B cell (primary cell): Measurements from ENCODE around the gene SPATA20. TPM values are rescaled to one million over a fixed set of nuclear protein-coding genes. Genes with fewer than 3 reads are reported as not detected.

Experiments
- ATAC-seq: fragments of 200-7000 bp; cut with Tn5 transposase; one replicate; pipeline ENCODE4 v1.10.0; 2021; ENCODE audit warnings: low read depth, mild to moderate bottlenecking, moderate number of reproducible peaks, moderate library complexity
- CTCF ChIA-PET: fragments of 350-600 bp; sonication (Branson Sonifier 250); formaldehyde crosslinking; loops from one replicate; lab custom pipeline; 2021; ENCODE audit warnings: antibody characterized with exemption, inconsistent platforms; lab: Charles Lee
- POLR2A ChIA-PET: fragments of 350-600 bp; sonication (Branson Sonifier 250); formaldehyde crosslinking; loops from one replicate; lab custom pipeline; 2021; ENCODE audit warnings: antibody characterized with exemption; lab: Charles Lee
- DNase-seq: peaks from one replicate; pipeline ENCODE4 v3.0.0; 2013
- H2AFZ ChIP-seq: 2 replicates; pipeline ENCODE4 v1.6.1; 2012; ENCODE audit warnings: mild to moderate bottlenecking, low read depth, low read length; ENCODE audit not compliant: insufficient read depth, poor library complexity, severe bottlenecking
- H3K27ac ChIP-seq, 2 donors: 1 replicate in 1 of 2; 2 replicates in 1 of 2; pipeline ENCODE4 v1.5.1; 2012 to 2013; ENCODE audit warnings: low read length in 2 of 2, mild to moderate bottlenecking in 2 of 2, moderate library complexity in 1 of 2
- H3K27me3 ChIP-seq, 4 experiments: fragments of 200-600 bp in 1 of 4; sonication (generic) in 1 of 4; replicated peaks in 1 of 4; 1 replicate in 2 of 4; 2 replicates in 2 of 4; pipeline versions ENCODE4 v1.6.1 to v1.7.0; 2013 to 2016; ENCODE audit warnings: low read length in 3 of 4, mild to moderate bottlenecking in 2 of 4, mixed read lengths in 1 of 4, moderate library complexity in 1 of 4; ENCODE audit not compliant: insufficient read depth in 4 of 4, control insufficient read depth in 3 of 4; ENCODE audit errors: control extremely low read depth in 1 of 4
- H3K36me3 ChIP-seq, 2 experiments: replicated peaks in 1 of 2; 1 replicate in 1 of 2; 2 replicates in 1 of 2; pipeline versions ENCODE4 v1.6.1 to v1.7.1; 2013; ENCODE audit warnings: low read length in 1 of 2; ENCODE audit not compliant: insufficient read depth in 2 of 2, control insufficient read depth in 1 of 2; ENCODE audit errors: control extremely low read depth in 1 of 2, extremely low read depth in 1 of 2
- H3K4me1 ChIP-seq, 2 donors: fragments of 200-600 bp in 1 of 2; sonication (generic) in 1 of 2; 1 replicate in 1 of 2; 2 replicates in 1 of 2; pipeline versions ENCODE4 v1.5.1 to v1.6.1; 2013 to 2017; ENCODE audit warnings: low read length in 2 of 2; ENCODE audit not compliant: control insufficient read depth in 2 of 2, insufficient read depth in 2 of 2
- H3K4me2 ChIP-seq: replicated peaks from 2 replicates; pipeline ENCODE3; 2012; ENCODE audit warnings: mild to moderate bottlenecking, low read depth, low read length; ENCODE audit not compliant: poor library complexity, severe bottlenecking
- H3K4me3 ChIP-seq, 5 experiments: fragments of 200-600 bp in 1 of 5; sonication (generic) in 1 of 5; 1 replicate in 3 of 5; 2 replicates in 2 of 5; pipeline versions ENCODE4 v1.5.1 to v1.7.0; 2011 to 2016; ENCODE audit warnings: low read length in 4 of 5, mild to moderate bottlenecking in 4 of 5, low read depth in 2 of 5, control low read depth in 1 of 5, moderate library complexity in 1 of 5; ENCODE audit not compliant: insufficient read depth in 1 of 5; ENCODE audit errors: control extremely low read depth in 1 of 5, extremely low read depth in 1 of 5
- H3K79me2 ChIP-seq: fragments of 200-600 bp; sonication (generic); one replicate; pipeline ENCODE4 v1.6.0; 2016; ENCODE audit warnings: low read length; ENCODE audit not compliant: control insufficient read depth, insufficient read depth
- H3K9ac ChIP-seq: fragments of 200-600 bp; sonication (generic); 2 replicates; pipeline ENCODE4 v1.6.1; 2017; ENCODE audit warnings: mild to moderate bottlenecking, low read length, moderate library complexity
- H3K9me3 ChIP-seq, 3 donors: one replicate each; pipeline versions ENCODE4 v1.6.1 to v1.7.1; 2013; ENCODE audit warnings: low read length in 2 of 3; ENCODE audit not compliant: control insufficient read depth in 2 of 3, insufficient read depth in 1 of 3; ENCODE audit errors: control extremely low read depth in 1 of 3
- H4K20me1 ChIP-seq: 2 replicates; pipeline ENCODE4 v1.6.0; 2012; ENCODE audit warnings: mild to moderate bottlenecking, low read length; ENCODE audit not compliant: insufficient read depth, control insufficient read depth, poor library complexity, severe bottlenecking
- H3K27ac Mint-ChIP-seq: one replicate; pipeline ENCODE4 v1.8.0; 2021; ENCODE audit warnings: mixed read lengths
- H3K27me3 Mint-ChIP-seq: one replicate; pipeline ENCODE4 v1.8.0; 2021; ENCODE audit warnings: mixed read lengths
- H3K4me1 Mint-ChIP-seq: one replicate; pipeline ENCODE4 v1.8.0; 2021; ENCODE audit warnings: mixed read lengths
- H3K4me3 Mint-ChIP-seq: one replicate; pipeline ENCODE4 v1.8.0; 2021; ENCODE audit warnings: mixed read lengths
- H3K9me3 Mint-ChIP-seq: one replicate; pipeline ENCODE4 v1.8.0; 2022; ENCODE audit warnings: mixed read lengths; ENCODE audit not compliant: insufficient read depth
- CTCF ChIP-seq: fragments of 200-600 bp; IDR thresholded peaks from one replicate; pipeline ENCODE4 v1.8.0; 2022; ENCODE audit warnings: antibody characterized with exemption, mild to moderate bottlenecking
- EZH2 ChIP-seq: IDR thresholded peaks from 2 replicates; pipeline ENCODE4 v1.6.1; 2012; ENCODE audit warnings: borderline replicate concordance, low read depth, mild to moderate bottlenecking, moderate library complexity, low read length; ENCODE audit not compliant: insufficient read depth, poor library complexity, severe bottlenecking
- WGBS: methylation state at CpG from one replicate; pipeline ENCODE4 v1.1.5; 2013; ENCODE audit warnings: missing lambda C conversion rate; ENCODE audit not compliant: insufficient coverage; 5-methylcytosine and 5-hydroxymethylcytosine counted together
- intact Hi-C: fragments of 100-400 bp; cut with micrococcal nuclease; formaldehyde crosslinking; loops from one replicate; pipeline ENCODE4 v1.10.0; 2022
- polyA plus RNA-seq: library from polyadenylated mRNA; depleted of rRNA; stranded (reverse); fragments of >200 nt; gene quantifications from 2 replicates; pipeline ENCODE4 v1.2.3, GENCODE V29; 2012
- total RNA-seq, 2 donors: library from RNA; stranded (reverse); fragments of 120-200 nt in 1 of 2; gene quantifications; 1 replicate in 1 of 2; 2 replicates in 1 of 2; pipeline versions ENCODE4 v1.2.3 to v1.2.4, GENCODE V29; 2013 to 2022

SPATA20 gene
- total and polyA plus RNA-seq, 2 donors (not counting 1 experiment from before 2014, with no cell fraction given), result 61.7 to 68.5 TPM

- Mint-ChIP-seq H3K9me3 (no peaks in the 10 kb centered on the region), H3K27ac (no peak overlapping the region), H3K4me3 (no peak overlapping the region), H3K4me1 (peaks cover 10% of the 10 kb centered on the region), H3K27me3 (peaks cover 60% of the 10 kb centered on the region)
- 87% methylated on average over 6 of the region's 12 CpGs for WGBS
- Histone ChIP-seq H3K9me3 (no peaks in the 10 kb centered on the region), H3K4me2 (no peak overlapping the region), H3K4me3 (no peak overlapping the region), H4K20me1 (no peaks in the 10 kb centered on the region), H3K9ac (no peak overlapping the region), H3K4me1 (peaks cover 0 to 5% of the 10 kb centered on the region in 2 donors), H3K27ac (no peak overlapping the region), H2AFZ (no peak overlapping the region), H3K79me2 (no peaks in the 10 kb centered on the region), H3K27me3 (peaks cover 0 to 46% (median 12%) of the 10 kb centered on the region in 4 experiments), H3K36me3 (no peaks in the 10 kb centered on the region)
- intact Hi-C loops, result no loop called here
- no peak for TF ChIP-seq CTCF
- no peak for TF ChIP-seq EZH2
- ATAC-seq, result no peak
- ChIA-PET CTCF (no interaction called here), POLR2A (no interaction called here)
- DNase-seq, result no peak
Observed at GRCh38 chr17:50568659-50569058, 21.7 kb downstream of the SPATA20 start.

- Histone ChIP-seq H3K4me2 (no peak overlapping the region), H3K27me3 (peaks cover 0 to 37% (median 9%) of the 10 kb centered on the region in 4 experiments), H2AFZ (no peak overlapping the region), H3K9me3 (no peaks in the 10 kb centered on the region), H4K20me1 (no peaks in the 10 kb centered on the region), H3K79me2 (no peaks in the 10 kb centered on the region), H3K36me3 (no peaks in the 10 kb centered on the region), H3K4me3 (no peak overlapping the region), H3K27ac (no peak overlapping the region), H3K4me1 (peaks cover 0 to 5% of the 10 kb centered on the region in 2 donors), H3K9ac (no peak overlapping the region)
- Mint-ChIP-seq H3K27ac (no peak overlapping the region), H3K9me3 (no peaks in the 10 kb centered on the region), H3K27me3 (peaks cover 54% of the 10 kb centered on the region), H3K4me1 (peaks cover 10% of the 10 kb centered on the region), H3K4me3 (no peak overlapping the region)
- no peak for TF ChIP-seq EZH2
- ChIA-PET POLR2A (no interaction called here), CTCF (no interaction called here)
- ATAC-seq (no peak), DNase-seq (no peak)
- WGBS, result 98% methylated on average over 6 of the region's 7 CpGs
- intact Hi-C loops, result no loop called here
Observed at GRCh38 chr17:50569592-50569991, 22.6 kb downstream of the SPATA20 start.
